GM18517 (cell line): Measurements from ENCODE around the gene WDR38.
"Not testable (repeated sequence)": the region's sequence is repeated elsewhere in the genome, so short reads cannot be mapped to it uniquely, and the experiment has no call there.

ENCODE experiments used
- ATAC-seq: cut with Tn5 transposase; IDR thresholded peaks from one replicate; pipeline ENCODE4 v1.9.1; 2021; ENCODE audit warnings: mild to moderate bottlenecking, moderate library complexity; ENCODE audit not compliant: unreplicated experiment

WDR38 gene

GRCh38 chr9:124831642-124832364, 21.5 kb upstream of the WDR38 start:
- no peak for ATAC-seq

- ATAC-seq, result no peak
Measured at GRCh38 chr9:124834591-124834990, 18.7 kb upstream of the WDR38 start.

- no peak for ATAC-seq
Measured at GRCh38 chr9:124835026-124835557, 18.2 kb upstream of the WDR38 start.

GRCh38 chr9:124838132-124838531, 15.1 kb upstream of the WDR38 start:
- not testable (repeated sequence) for ATAC-seq

DNA sequence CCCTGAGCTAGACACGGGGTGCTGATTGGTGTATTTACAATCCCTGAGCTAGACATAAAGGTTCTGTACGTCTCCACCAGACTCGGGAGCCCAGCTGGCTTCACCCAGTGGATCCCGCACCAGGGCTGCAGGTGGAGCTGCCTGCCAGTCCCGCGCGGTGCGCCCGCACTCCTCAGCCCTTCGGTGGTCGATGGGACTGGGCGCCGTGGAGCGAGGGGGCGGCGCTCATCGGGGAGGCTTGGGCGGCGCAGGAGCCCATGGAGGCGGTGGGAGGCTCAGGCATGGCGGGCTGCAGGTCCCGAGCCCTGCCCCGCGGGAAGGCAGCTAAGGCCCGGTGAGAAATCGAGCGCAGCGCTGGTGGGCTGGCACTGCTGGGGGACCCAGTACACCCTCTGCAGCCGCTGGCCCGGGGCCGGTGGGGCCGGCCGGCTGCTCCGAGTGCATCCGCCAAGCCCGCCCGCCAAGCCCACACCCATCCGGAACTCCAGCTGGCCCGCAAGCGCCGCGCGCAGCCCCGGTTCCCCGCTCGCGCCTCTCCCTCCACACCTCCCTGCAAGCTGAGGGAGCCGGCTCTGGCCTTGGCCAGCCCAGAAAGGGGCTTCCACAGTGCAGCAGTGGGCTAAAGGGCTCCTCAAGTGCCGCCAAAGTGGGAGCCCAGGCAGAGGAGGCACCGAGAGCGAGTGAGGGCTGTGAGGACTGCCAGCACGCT, 14.5 kb upstream of the WDR38 start:
- ATAC-seq, result not testable (repeated sequence)

DNA sequence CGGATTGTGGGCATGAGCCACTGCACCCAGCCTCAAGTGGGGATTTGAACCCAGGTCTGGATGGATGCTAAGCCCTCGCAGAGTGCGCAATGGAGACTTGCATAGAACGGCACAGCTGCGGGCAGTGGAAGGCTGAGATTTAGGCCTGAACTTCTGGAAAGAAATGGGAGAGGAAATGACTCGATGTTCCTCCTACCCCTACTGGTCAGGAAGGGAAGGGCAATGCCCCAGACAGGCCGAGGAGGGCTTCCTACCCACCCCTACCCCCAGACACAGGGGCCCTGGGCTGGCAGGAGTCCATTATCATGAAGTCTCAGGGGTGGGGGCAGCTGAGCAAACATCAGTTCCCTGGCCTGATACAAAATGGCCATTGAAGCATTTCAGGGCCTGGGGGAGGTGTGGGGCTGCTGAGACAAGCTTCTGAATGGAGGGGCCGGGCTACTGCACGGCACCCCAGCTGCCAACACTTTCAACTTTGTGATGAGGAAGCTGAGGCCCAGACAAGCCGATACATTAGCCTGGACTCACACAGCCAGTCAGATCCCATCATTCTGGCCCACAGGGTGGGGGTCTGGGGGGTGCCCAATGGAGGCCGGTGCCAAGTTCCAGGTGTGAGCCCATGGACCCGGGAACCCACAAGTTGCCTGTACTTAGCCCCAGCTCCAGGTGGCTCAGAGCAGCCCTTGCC, 13.5 kb upstream of the WDR38 start:
- ATAC-seq, result no peak

DNA sequence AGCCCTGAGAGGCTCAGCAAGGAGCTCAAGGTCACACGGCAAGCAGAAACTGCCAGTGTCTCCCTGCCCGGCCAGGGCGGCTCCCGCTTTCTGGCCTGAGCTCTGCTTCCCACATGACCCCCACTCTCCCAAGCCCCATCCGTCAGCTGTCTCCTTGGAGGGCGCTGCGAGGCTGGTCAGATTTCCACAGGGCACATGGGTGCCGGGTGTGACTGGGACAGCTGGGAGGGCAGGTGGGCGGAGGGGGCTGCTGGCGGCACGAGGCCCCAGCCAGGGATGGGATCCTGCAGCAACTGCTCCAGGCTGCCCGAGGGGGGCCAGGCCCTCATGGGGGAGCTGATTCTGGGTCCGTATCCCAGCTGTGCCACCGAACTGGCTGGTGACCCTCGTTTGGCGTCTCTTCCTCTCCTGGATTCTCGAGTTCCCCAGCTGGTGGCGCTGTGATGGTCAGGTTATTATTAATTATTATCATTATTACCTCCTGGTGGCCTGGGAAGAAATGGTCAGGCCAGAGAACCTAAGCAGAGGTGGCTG, 12.9 kb upstream of the WDR38 start:
- ATAC-seq, result no peak

DNA sequence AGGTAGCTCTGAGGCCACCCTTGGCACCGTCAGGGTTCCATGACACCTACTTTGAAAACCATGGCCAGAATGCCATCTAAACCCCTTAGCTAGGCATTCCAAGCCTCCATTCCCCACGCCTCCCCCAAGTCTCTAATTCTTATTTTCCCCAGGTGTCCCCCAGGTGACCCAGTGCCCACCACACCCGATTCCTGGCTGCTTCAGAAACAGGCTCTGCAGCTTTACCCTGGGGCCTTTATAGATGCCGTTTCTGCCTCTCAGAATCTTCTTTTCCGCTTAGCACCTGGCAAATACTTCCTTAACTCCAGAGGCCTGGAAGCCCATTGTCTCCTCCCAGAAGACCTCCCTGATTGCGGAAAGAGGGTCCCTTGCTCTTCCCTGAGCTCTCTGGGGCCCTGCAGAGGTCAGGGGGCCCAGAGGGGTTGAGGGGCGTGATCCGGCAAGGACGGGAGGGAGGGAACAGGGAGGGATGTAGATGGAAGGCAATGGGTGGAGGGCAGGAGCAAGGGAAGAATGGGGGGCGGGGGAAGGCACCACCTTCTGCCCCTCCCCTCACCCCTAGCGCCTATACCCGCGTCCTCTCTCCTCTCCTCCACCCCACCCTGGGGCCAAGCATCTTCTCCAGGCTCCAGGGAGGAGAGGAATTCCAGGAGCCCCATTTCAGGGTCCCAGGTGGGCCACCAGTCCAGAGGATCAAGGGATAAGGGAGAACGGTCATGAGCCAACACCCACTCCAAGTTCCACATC, 12.0 kb upstream of the WDR38 start:
- ATAC-seq, result no peak

GRCh38 chr9:124843456-124844034, 9.7 kb upstream of the WDR38 start:
- no peak for ATAC-seq

GRCh38 chr9:124844291-124844690, 9.0 kb upstream of the WDR38 start:
- no peak for ATAC-seq

DNA sequence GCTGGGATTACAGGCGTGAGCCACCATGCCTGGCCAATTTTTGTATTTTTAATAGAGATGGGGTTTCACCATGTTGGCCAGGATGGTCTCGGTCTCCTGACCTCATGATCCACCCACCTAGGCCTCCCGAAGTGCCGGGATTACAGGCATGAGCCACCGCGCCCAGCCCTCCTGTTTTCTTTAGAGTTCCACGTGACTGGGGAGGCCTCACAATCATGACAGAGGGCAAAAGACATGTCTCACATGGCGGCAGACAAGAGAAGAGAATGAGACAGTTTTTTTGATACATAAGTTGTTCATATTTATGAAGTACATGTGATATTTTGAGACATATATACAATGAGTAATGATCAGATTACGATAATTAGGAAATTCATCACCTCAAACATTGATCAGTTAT, 6.8 kb upstream of the WDR38 start:
- ATAC-seq, result not testable (repeated sequence)

GRCh38 chr9:124846969-124847368, 6.3 kb upstream of the WDR38 start:
- ATAC-seq, result no peak

DNA sequence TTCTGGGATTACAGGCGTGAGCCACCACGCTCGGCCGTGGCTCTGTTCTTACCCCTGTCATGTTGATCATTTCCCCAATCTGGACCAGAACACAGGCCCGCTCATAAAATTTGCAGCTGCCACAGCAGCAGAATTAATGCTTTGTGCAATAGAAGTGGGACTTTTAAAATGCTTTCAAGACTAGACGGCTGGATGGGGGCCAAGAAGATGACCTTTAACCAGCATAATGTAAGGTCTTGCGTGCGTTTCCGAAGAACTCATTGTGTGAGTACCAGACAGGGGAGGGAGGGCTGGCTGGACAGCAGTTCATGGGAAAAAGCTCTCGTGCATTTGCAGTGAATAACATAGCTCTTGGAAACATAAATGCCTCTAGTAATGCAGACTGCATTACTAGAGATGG, 3.5 kb upstream of the WDR38 start:
- no peak for ATAC-seq

- ATAC-seq, result no peak
Measured at GRCh38 chr9:124852121-124852828, 985 bp upstream of the WDR38 start.

GRCh38 chr9:124853605-124854143, 414 bp downstream of the WDR38 start:
- ATAC-seq, result no peak

DNA sequence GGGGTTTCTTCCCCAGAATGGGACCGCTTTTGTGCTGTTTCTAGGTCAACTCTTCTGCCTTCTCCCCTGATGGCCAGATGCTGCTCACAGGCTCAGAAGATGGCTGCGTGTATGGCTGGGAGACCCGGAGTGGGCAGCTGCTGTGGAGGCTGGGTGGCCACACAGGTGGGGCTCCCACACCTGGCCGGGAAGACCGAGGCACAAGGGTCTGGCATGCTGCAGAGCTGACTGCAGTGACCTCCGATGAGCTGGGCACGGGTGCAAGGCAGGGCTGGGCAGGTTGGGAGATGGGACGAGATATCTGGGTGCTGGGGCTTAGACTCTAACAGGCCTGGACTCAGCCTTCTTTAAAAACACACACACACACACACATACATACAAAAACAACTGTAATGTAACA, 901 bp downstream of the WDR38 start:
- no peak for ATAC-seq

GRCh38 chr9:124854822-124855221, 1.6 kb downstream of the WDR38 start:
- no peak for ATAC-seq

DNA sequence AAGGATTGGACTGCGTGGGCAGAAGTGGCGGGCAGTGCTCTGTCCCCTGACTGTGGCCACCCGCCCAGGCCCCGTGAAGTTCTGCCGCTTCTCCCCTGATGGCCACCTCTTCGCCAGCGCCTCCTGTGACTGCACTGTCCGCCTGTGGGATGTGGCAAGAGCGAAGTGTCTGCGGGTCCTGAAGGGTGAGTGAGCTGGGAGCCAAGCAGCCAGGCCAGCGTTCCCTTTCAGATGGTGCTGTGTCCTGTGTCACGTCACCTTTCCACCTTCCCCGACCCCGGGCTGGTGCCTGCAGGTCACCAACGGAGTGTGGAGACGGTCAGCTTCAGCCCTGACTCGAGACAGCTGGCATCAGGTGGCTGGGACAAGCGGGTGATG, 2.3 kb downstream of the WDR38 start:
- no peak for ATAC-seq

DNA sequence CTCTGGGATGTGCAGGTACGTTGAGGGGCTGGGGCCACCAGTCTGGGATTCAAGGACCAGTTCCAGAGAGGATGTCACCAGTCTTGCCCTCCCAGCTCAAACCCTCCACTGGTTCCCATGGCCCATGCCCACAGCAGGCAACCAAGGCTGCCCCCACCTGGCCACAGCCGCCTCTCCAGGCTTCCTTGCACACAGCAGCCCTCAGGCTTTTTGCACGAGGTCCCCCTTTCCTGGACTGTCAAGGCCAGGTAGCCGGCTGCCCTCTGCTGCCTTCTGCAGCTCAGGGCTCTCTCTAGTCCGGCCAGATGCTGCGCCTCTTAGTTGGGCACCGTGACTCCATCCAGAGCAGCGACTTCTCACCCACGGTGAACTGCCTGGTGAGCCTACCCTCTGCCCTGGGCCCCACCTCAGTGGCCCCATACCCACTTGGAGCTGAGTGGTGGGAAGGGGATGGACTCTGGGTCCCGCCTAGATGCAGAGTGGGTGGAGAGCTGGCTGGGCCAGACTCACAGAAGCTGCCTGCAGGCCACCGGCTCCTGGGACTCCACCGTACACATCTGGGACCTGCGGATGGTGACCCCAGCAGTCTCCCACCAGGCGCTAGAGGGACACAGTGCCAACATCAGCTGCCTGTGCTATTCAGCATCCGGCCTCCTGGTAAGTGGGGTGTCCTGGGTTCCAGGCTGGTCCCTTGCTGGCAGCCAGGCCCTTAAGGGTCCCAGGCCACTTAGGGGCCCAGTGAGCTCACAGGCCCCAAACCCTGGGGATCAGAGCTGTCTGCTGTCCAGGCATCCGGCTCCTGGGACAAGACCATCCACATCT, 2.9 kb downstream of the WDR38 start:
- no peak for ATAC-seq
